Right lobe of liver (tissue), 4 donors: Measurements from ENCODE around the gene STPG2.

Experiments
- CTCF ChIP-seq, 4 donors: fragments of 200-600 bp in 3 of 4; fragments of 450-650 bp in 1 of 4; IDR thresholded peaks; one replicate each; pipeline versions ENCODE4 v1.5.1 to v1.8.0; 2016 to 2022; ENCODE audit warnings: antibody characterized with exemption in 4 of 4, mild to moderate bottlenecking in 2 of 4
- POLR2A ChIP-seq: fragments of 450-650 bp; IDR thresholded peaks from one replicate; pipeline ENCODE4 v1.6.1; 2017; ENCODE audit warnings: antibody characterized with exemption, mild to moderate bottlenecking
- donor health status: DM: no; HTN: no; CAD: no.
- donor health status: DM: no; HTN: no; CAD: no.
- donor health status: DM: no; HTN: yes; CAD: no.

- TF ChIP-seq CTCF (IDR thresholded peaks at IDR 0.05) (no peak), POLR2A (no peak)
These were observed 498.0 kb downstream of the STPG2 start for GRCh38 chr4:97645071-97645821.
